HG03095 (cell line): ENCODE results near the gene EFCAB5.
"Not testable (repeated sequence)": the region's sequence is repeated elsewhere in the genome, so short reads cannot be mapped to it uniquely, and the experiment has no call there.

Experiments
- ATAC-seq: cut with Tn5 transposase; IDR thresholded peaks from one replicate; pipeline ENCODE4 v1.9.1; 2021; ENCODE audit warnings: moderate library complexity; ENCODE audit not compliant: unreplicated experiment

The EFCAB5 gene

DNA sequence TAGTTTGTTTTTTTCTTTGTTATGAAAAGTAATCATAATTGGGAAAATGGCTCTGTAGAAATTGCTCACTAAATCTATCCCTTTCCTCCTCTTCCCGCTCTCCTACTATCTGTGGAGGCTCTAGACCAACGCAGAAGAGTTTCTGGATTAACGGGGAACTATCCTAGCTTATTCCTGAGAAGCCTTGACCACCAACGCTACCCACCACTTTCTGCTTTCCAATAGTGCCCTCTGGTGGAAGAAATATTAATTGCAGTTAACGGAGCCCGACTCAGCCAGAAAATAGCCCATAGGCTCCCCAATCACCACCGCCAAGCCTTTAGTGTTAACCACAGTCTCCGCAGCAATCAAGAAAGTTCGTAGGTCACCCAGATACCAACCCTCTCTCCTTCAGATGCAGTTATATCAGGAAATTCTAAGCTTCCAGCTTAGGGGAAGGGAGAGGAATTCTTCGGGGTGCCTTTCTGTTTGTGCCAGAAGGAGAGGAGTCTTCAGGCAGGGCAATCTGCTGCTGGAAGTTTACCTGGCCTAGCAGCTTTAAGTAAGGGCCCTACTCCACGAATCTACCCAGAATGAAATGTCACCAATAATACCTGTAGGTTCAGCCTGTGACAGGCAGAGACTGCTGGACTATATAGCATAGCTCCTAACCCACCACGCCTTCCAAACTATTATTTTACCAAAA is 152.2 kb downstream of the EFCAB5 start:
- no peak for ATAC-seq

- no peak for ATAC-seq
Observed at GRCh38 chr17:30095507-30096244, 154.2 kb downstream of the EFCAB5 start.

- no peak for ATAC-seq
Observed at GRCh38 chr17:30101686-30102390, 160.4 kb downstream of the EFCAB5 start.

DNA sequence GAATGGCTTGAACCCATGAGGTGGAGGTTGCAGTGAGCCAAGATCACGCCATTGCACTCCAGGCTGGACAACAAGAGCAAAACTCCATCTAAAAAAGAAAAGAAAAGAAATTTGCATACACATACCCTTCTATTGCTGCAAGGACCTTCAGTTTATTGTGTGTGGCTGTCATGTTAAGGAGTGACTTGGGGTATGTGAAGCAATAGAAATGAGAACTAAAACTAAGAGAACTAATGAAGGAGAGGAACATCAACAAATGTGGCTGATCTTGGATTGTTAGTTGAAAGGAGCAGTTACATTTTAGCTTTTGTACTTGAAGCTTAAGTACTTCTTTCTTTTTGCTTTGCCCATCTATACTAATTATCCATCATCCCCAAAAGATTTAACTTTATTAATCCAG is 162.5 kb downstream of the EFCAB5 start:
- ATAC-seq = no peak

- peak; percentile 73 for ATAC-seq
Observed at GRCh38 chr17:30104575-30105339, 163.3 kb downstream of the EFCAB5 start.

- no peak for ATAC-seq
Observed at GRCh38 chr17:30112794-30113193, 171.4 kb downstream of the EFCAB5 start.

- no peak for ATAC-seq
Observed at GRCh38 chr17:30113213-30113612, 171.8 kb downstream of the EFCAB5 start.

DNA sequence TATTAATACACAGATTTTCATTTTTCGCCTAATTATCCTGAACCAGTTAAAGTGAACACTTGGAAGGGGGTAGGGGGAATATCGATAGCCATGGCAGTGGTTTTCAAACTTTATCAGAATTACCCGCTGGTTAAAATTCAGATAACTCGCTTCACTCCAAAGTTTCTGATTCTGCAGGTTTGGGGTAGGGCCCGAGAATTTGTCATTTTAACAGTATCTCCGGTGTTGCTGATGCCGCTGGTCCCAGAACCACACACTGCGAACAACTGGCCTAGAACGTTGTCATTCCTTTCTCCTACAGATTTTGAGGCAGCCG is 174.9 kb downstream of the EFCAB5 start:
- ATAC-seq = no peak

GRCh38 chr17:30116661-30117551 is 175.5 kb downstream of the EFCAB5 start, which contains the start of gene NSRP1:
NSRP1 (plus strand) TSS chr17:30116816; CDS start chr17:30116844, 28 bp downstream.
- ATAC-seq = peak; percentile 50

DNA sequence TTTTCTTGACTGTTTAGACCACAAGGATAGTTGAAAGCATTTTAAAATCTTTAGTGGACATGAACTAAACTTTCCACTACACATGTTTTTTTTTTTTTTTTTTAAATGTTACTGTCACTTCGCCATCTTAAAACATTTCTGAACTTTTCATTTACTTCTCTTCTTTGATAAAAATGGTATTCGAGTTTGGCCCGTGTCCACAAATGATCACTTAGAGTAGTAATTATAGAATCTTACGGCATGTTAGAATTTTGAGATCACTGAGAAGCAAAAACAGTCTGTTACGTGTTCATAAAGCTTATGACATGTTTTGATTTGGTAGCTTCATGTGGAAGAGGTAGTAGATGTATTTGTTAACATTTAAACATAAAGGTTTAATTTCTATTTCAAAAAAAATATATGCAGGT is 176.2 kb downstream of the EFCAB5 start:
- ATAC-seq = no peak

- not testable (repeated sequence) for ATAC-seq
Observed at GRCh38 chr17:30118635-30119034, 177.2 kb downstream of the EFCAB5 start.

DNA sequence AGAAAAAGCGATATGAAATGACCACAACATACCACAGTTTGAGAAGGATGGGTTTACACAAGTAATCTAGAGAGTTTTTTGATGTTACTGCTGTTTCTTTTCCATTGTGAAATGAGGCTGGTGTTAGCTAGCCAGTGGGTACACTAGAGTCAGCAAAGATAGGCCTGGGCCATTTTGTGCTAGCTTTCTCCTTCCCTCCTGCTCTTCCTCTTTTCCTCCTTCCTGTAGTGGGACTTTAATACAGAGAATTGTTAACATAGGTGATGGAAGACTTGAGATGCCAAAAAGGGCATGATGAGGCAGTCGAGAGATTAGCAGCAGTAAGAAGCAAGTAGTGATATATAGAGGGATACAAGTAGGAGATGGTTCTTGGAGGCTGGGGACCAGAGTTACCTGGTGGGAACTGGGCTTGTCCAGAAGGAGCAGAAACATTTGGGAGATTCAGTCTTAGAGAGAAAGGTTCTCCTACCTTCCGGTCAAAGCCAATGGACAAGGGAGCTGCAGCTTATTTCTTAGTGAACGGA is 182.9 kb downstream of the EFCAB5 start:
- no peak for ATAC-seq

- no peak for ATAC-seq
Observed at GRCh38 chr17:30130121-30130520, 188.7 kb downstream of the EFCAB5 start.

GRCh38 chr17:30132615-30133014 is 191.2 kb downstream of the EFCAB5 start:
- no peak for ATAC-seq

DNA sequence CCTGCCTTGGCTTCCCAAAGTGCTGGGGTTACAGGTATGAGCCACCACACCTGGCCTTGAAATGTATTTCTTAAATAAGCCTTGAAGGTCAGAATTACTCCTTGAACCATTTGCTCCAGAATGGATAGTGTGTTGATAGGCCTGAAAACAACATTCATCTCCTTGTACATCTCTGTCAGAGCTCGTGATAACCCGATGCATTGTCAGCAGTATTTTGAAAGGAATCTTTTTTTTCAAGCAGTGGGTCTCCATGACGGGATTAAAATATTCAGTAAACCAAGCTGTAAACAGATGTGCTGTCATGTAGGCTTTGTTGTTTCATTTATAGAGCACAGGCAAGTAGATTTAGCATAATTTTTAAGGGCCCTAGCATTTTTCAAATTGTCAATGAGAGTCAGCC is 191.8 kb downstream of the EFCAB5 start:
- ATAC-seq = no peak

GRCh38 chr17:30134551-30134950 is 193.1 kb downstream of the EFCAB5 start:
- no peak for ATAC-seq

- ATAC-seq = no peak
Observed at GRCh38 chr17:30137158-30137557, 195.7 kb downstream of the EFCAB5 start.

DNA sequence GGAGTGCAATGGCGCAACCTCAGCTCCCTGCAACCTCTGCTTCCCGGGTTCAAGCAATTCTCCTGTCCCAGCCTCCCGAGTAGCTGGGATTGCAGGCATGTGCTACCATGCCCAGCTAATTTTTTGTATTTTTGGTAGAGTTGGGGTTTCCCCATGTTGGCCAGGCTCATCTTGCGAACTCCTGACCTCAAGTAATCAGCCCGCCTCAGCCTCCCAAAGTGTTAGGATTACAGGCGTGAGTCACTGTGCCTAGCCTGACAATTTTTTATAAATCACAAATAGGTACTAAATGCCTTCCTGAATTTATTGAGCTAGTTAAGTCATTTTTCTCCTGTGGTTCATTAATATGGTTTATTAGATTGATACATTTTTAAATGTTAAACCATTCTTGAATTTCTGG is 206.4 kb downstream of the EFCAB5 start:
- not testable (repeated sequence) for ATAC-seq

DNA sequence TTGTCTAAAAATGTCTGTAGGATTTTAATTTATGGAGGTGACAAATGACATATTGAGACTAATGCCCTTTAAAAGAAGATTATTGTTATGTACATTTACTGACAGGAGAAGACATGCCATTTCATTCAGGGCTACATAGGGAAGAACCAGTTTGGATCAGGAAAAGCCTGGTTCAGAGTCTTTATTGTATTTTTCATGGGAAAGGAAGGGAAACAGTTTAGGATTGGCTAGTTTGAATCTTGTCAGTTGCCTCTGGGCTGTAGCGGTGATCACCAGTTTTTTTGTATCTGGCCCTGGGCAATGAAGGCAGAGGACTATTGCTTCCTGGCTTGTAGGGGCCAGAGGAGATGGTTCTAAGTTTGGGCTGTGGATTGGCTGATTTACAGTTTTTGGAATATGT is 206.9 kb downstream of the EFCAB5 start:
- ATAC-seq = no peak

DNA sequence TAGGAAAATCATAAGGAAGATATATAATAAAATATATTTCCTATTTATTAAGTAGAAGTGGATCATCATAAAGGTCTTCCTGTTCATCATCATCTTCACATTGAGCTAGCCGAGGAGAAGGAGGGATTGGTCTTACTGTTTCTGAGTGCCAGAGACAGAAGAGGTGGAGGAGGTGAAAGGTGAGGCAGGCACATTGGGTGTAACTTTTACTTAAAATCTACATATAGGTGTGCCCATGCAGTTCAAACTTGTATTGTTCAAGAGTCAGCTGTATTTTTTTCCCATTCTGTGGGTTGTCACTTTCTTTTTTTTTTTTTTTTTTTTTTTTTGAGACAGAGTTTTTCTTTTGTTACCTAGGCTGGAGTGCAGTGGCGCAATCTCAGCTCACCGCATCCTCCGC is 210.0 kb downstream of the EFCAB5 start:
- ATAC-seq = no peak
